GM19324 (cell line): ENCODE measurements around the gene UCHL1.
"Not testable (repeated sequence)": the region's sequence is repeated elsewhere in the genome, so short reads cannot be mapped to it uniquely, and the experiment has no call there.

Experiments used
- ATAC-seq: cut with Tn5 transposase; IDR thresholded peaks from one replicate; pipeline ENCODE4 v1.9.1; 2021; ENCODE audit warnings: mild to moderate bottlenecking, moderate library complexity; ENCODE audit not compliant: unreplicated experiment, low FRiP score

Gene UCHL1

GRCh38 chr4:41287852-41288251 is 31.1 kb downstream of the UCHL1 start:
- no peak for ATAC-seq

GRCh38 chr4:41288254-41288653 is 31.5 kb downstream of the UCHL1 start:
- ATAC-seq, result no peak

GRCh38 chr4:41290479-41290878 is 33.8 kb downstream of the UCHL1 start:
- ATAC-seq, result no peak

GRCh38 chr4:41294445-41295062 is 37.8 kb downstream of the UCHL1 start:
- no peak for ATAC-seq

- no peak for ATAC-seq
Measured at GRCh38 chr4:41296995-41297394, 40.3 kb downstream of the UCHL1 start.

GRCh38 chr4:41297832-41298231 is 41.1 kb downstream of the UCHL1 start:
- no peak for ATAC-seq

- no peak for ATAC-seq
Measured at GRCh38 chr4:41299486-41299885, 42.8 kb downstream of the UCHL1 start.

- no peak for ATAC-seq
Measured at GRCh38 chr4:41301137-41301536, 44.4 kb downstream of the UCHL1 start.

- ATAC-seq, result no peak
Measured at GRCh38 chr4:41303372-41304118, 46.8 kb downstream of the UCHL1 start.

GRCh38 chr4:41304221-41304620 is 47.5 kb downstream of the UCHL1 start:
- ATAC-seq, result no peak

GRCh38 chr4:41305476-41305875 is 48.7 kb downstream of the UCHL1 start:
- no peak for ATAC-seq

GRCh38 chr4:41307638-41308037 is 50.9 kb downstream of the UCHL1 start:
- ATAC-seq, result no peak

- ATAC-seq, result no peak
Measured at GRCh38 chr4:41308398-41308797, 51.7 kb downstream of the UCHL1 start.

- not testable (repeated sequence) for ATAC-seq
Measured at GRCh38 chr4:41315426-41315825, 58.7 kb downstream of the UCHL1 start.

- ATAC-seq, result no peak
Measured at GRCh38 chr4:41315862-41316261, 59.1 kb downstream of the UCHL1 start.
